ENCODE results near the gene MRE11.
"Not testable (repeated sequence)": the region's sequence is repeated elsewhere in the genome, so short reads cannot be mapped to it uniquely, and the experiment has no call there.

The MRE11 gene

GRCh38 chr11:94424011-94424410 lies 69.6 kb downstream of the MRE11 start:
- no peak for DNase-seq (ENCODE audit: low spot score)

GRCh38 chr11:94423507-94423906 lies 70.1 kb downstream of the MRE11 start:
- no peak for DNase-seq (ENCODE audit: low spot score)

- DNase-seq (ENCODE audit: low spot score) = no peak
These were observed 75.4 kb downstream of the MRE11 start for GRCh38 chr11:94418123-94418765.

GRCh38 chr11:94417386-94417987 lies 76.2 kb downstream of the MRE11 start:
- DNase-seq (ENCODE audit: low spot score) = no peak

- no peak for DNase-seq (ENCODE audit: low spot score)
These were observed 88.4 kb downstream of the MRE11 start for GRCh38 chr11:94405062-94405833.

GRCh38 chr11:94402355-94402754 lies 91.3 kb downstream of the MRE11 start:
- DNase-seq (ENCODE audit: low spot score) = no peak

- DNase-seq (ENCODE audit: low spot score) = no peak
These were observed 91.8 kb downstream of the MRE11 start for GRCh38 chr11:94401773-94402265.

- no peak for DNase-seq (ENCODE audit: low spot score)
These were observed 92.5 kb downstream of the MRE11 start, which contains the start of gene GPR83 for GRCh38 chr11:94400839-94401772. TSS of gene GPR83 (minus strand) at chr11:94401419. CDS start at chr11:94401247, 172 bp downstream.

- DNase-seq (ENCODE audit: low spot score) = no peak
These were observed 93.2 kb downstream of the MRE11 start for GRCh38 chr11:94400457-94400838.

GRCh38 chr11:94400050-94400449 lies 93.6 kb downstream of the MRE11 start:
- no peak for DNase-seq (ENCODE audit: low spot score)

GRCh38 chr11:94398101-94398500 lies 95.5 kb downstream of the MRE11 start:
- no peak for DNase-seq (ENCODE audit: low spot score)

GRCh38 chr11:94396282-94396681 lies 97.4 kb downstream of the MRE11 start:
- DNase-seq (ENCODE audit: low spot score) = no peak

GRCh38 chr11:94391937-94392336 lies 101.7 kb downstream of the MRE11 start:
- not testable (repeated sequence) for DNase-seq (ENCODE audit: low spot score)

GRCh38 chr11:94379613-94380012 lies 114.0 kb downstream of the MRE11 start:
- no peak for DNase-seq (ENCODE audit: low spot score)

GRCh38 chr11:94376841-94377240 lies 116.8 kb downstream of the MRE11 start:
- DNase-seq (ENCODE audit: low spot score) = no peak

GRCh38 chr11:94370576-94370975 lies 123.1 kb downstream of the MRE11 start:
- DNase-seq (ENCODE audit: low spot score) = not testable (repeated sequence)
